Heart left ventricle (tissue), 16 donors: Measurements from ENCODE around the gene MYH7. TPM values are rescaled to one million over a fixed set of nuclear protein-coding genes. Genes with fewer than 3 reads are reported as not detected.
A peak's percentile ranks its signal among the peaks of the same experiment; 100 is the strongest.

ENCODE experiments used
- ATAC-seq, 4 donors: fragments of 200-7000 bp; cut with Tn5 transposase; one replicate each; pipeline ENCODE4 v1.9.1; 2020 to 2022; ENCODE audit warnings: moderate library complexity in 4 of 4, mild to moderate bottlenecking in 3 of 4, moderate number of reproducible peaks in 1 of 4
- DNase-seq, 5 donors: peaks; one replicate each; pipeline ENCODE4 v3.0.0-alpha.2; 2020
- H3K27ac ChIP-seq, 12 donors: fragments of 200-600 bp; sonication (generic) in 4 of 12; one replicate each; pipeline versions ENCODE4 v1.5.0 to v1.8.0; 2016 to 2022; ENCODE audit warnings: mild to moderate bottlenecking in 2 of 12
- H3K27me3 ChIP-seq, 9 donors: fragments of 200-600 bp; sonication (generic) in 2 of 9; one replicate each; pipeline versions ENCODE4 v1.5.1 to v1.8.0; 2016 to 2022; ENCODE audit warnings: mild to moderate bottlenecking in 3 of 9
- H3K36me3 ChIP-seq, 9 donors: fragments of 200-600 bp; sonication (generic) in 2 of 9; one replicate each; pipeline versions ENCODE4 v1.5.0 to v1.8.0; 2018 to 2022; ENCODE audit warnings: mild to moderate bottlenecking in 2 of 9
- H3K4me1 ChIP-seq, 12 donors: fragments of 200-600 bp; sonication (generic) in 4 of 12; one replicate each; pipeline versions ENCODE4 v1.5.0 to v1.8.0; 2016 to 2022; ENCODE audit warnings: mild to moderate bottlenecking in 3 of 12
- H3K4me3 ChIP-seq, 12 donors: fragments of 200-600 bp; sonication (generic) in 4 of 12; one replicate each; pipeline versions ENCODE4 v1.5.0 to v1.8.0; 2017 to 2022; ENCODE audit warnings: mild to moderate bottlenecking in 9 of 12, moderate library complexity in 4 of 12
- H3K9me3 ChIP-seq, 12 donors: fragments of 200-600 bp; sonication (generic) in 4 of 12; one replicate each; pipeline versions ENCODE4 v1.5.0 to v1.8.0; 2016 to 2022; ENCODE audit warnings: mild to moderate bottlenecking in 1 of 12
- POLR2A ChIP-seq, 2 donors: fragments of 450-650 bp; IDR thresholded peaks; one replicate each; pipeline ENCODE4 v1.6.1; 2017; ENCODE audit warnings: antibody characterized with exemption in 2 of 2, mild to moderate bottlenecking in 2 of 2, moderate library complexity in 2 of 2
- WGBS, 4 donors: extraction: QIAGEN DNeasy Blood & Tissue Kit in 2 of 4; methylation state at CpG; one replicate each; pipeline versions ENCODE4 v1.1.5 to v1.1.7; 2013 to 2018; 5-methylcytosine and 5-hydroxymethylcytosine counted together
- intact Hi-C, 10 donors: fragments of 100-400 bp; cut with DNase I; formaldehyde crosslinking; loops; one replicate each; pipeline versions ENCODE4 v1.11.1 to v1.14.2; 2022
- polyA plus RNA-seq, 2 donors: library from polyadenylated mRNA; stranded (reverse); fragments of 200-250 nt; gene quantifications; one replicate each; pipeline ENCODE4 v1.2.3, GENCODE V29; 2013
- total RNA-seq, 9 donors: library from RNA; depleted of rRNA in 2 of 9; stranded (reverse); fragments of >200 nt in 2 of 9; fragmentation: NEBNext Ultra II Directional in 3 of 9; extraction: Animal tissue kit (Norgen Biotek cat#: 25700) in 3 of 9; gene quantifications; one replicate each; pipeline versions ENCODE4 v1.1.0 to v1.2.4, GENCODE V29; 2016 to 2023
- TF ChIP-seq, protein P1 (sequence below), 12 donors: fragments of 200-600 bp; sonication (generic) in 4 of 12; IDR thresholded peaks; one replicate each; pipeline versions ENCODE4 v1.5.0 to v1.8.0; 2018 to 2022; ENCODE audit warnings: antibody characterized with exemption in 12 of 12, mild to moderate bottlenecking in 5 of 12
- donor health status: ischemic (EF 13 %, LVEDD 7.1; RV severe dilation, severe dysfunction).
- donor health status: healthy with polysubstance abuse.
- donor health status: DM: no; HTN: yes; CAD: no.
- donor health status: DM: no; HTN: no; CAD: no.
- donor health status: ischemic (EF 25% LVEDD 6.9; RV normal size, moderate dysfunction).
- donor health status: ischemic (EF 25% LVEDD 5.7; RV mildly dilated, moderate dysfunction).
- donor health status: healthy.
- donor health status: DM: yes; HTN: yes; CAD: no.
- donor health status: ischemic (EF 35%, LVEDD 5.7; RV mildly dilated, moderate dysfunction).
- donor health status: nonischemic (EF 11% LVEDD 7.7; RV severe dilation, severe dysfunction).
- donor health status: DM: yes; HTN: yes; CAD: no.
- donor health status: PGD.
- donor health status: ischemic (EF 29% LVEDD 5.4; RV normal size, mild dysfunction).
- donor health status: nonischemic (EF 23%, LVEDD 6.1; RV moderate dilation, normal function).

MYH7 gene
- total and polyA plus RNA-seq, 11 donors = 727 to 23,825 (median 14,589) TPM

- 38 to 51% (median 49%) methylated on average over 20 to 21 of the region's 21 CpGs for WGBS, 4 donors
- peaks cover 0 to 23% (median 0%) of the 10 kb centered on the region in 12 donors for H3K4me1 ChIP-seq
- peak in 1 of 2 donors; percentile 17 for TF ChIP-seq POLR2A (IDR thresholded peaks at IDR 0.05)
- TF ChIP-seq, protein P1, sequence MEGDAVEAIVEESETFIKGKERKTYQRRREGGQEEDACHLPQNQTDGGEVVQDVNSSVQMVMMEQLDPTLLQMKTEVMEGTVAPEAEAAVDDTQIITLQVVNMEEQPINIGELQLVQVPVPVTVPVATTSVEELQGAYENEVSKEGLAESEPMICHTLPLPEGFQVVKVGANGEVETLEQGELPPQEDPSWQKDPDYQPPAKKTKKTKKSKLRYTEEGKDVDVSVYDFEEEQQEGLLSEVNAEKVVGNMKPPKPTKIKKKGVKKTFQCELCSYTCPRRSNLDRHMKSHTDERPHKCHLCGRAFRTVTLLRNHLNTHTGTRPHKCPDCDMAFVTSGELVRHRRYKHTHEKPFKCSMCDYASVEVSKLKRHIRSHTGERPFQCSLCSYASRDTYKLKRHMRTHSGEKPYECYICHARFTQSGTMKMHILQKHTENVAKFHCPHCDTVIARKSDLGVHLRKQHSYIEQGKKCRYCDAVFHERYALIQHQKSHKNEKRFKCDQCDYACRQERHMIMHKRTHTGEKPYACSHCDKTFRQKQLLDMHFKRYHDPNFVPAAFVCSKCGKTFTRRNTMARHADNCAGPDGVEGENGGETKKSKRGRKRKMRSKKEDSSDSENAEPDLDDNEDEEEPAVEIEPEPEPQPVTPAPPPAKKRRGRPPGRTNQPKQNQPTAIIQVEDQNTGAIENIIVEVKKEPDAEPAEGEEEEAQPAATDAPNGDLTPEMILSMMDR (IDR thresholded peaks at IDR 0.05) = no peak
- DNase-seq (peak in 1 of 5 donors; percentile 59), ATAC-seq (no peak)
- H3K27ac ChIP-seq = peak overlapping the region in 8 of 12 donors; percentile 3 to 91 (median 64)
- H3K36me3 ChIP-seq = peaks cover 0 to 90% (median 68%) of the 10 kb centered on the region in 9 donors
- no peaks in the 10 kb centered on the region for H3K27me3 ChIP-seq
- H3K4me3 ChIP-seq = no peak overlapping the region
- H3K9me3 ChIP-seq = no peaks in the 10 kb centered on the region
- intact Hi-C loops = no loop called here
Observed at GRCh38 chr14:23415821-23416778, 19.4 kb downstream of the MYH7 start.

GRCh38 chr14:23414906-23415820 is 20.3 kb downstream of the MYH7 start:
- peaks cover 0 to 14% (median 0%) of the 10 kb centered on the region in 12 donors for H3K4me1 ChIP-seq
- no peak overlapping the region for H3K4me3 ChIP-seq
- H3K36me3 ChIP-seq = peaks cover 0 to 80% (median 59%) of the 10 kb centered on the region in 9 donors
- no peaks in the 10 kb centered on the region for H3K27me3 ChIP-seq
- DNase-seq (peak in 1 of 5 donors; percentile 60), ATAC-seq (no peak)
- no peaks in the 10 kb centered on the region for H3K9me3 ChIP-seq
- 55 to 83% (median 74%) methylated on average over 25 to 39 of the region's 39 CpGs for WGBS, 4 donors
- TF ChIP-seq POLR2A (IDR thresholded peaks at IDR 0.05) = no peak
- TF ChIP-seq, protein P1 (IDR thresholded peaks at IDR 0.05) = no peak
- intact Hi-C loops = no loop called here
- peak overlapping the region in 9 of 12 donors; percentile 11 to 91 (median 68) for H3K27ac ChIP-seq

DNA sequence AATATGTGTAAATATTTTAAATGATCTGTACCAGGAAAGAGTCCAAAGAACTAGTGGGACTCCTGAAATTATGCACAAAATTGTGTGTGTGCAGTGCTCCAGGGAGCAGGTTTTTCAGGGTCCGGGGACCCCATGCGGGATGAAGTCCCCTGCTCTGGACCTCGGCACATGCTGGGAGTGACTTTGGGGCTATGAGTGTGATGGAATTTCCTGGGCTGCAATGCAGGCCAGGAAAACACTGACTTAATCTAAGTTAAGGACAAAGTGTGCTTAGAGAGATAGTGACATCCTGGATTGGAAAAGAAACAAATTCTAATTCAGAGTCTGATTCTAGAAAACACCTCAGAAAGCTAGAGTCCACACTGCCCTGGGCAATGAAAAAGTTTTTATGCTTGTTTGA is 21.2 kb downstream of the MYH7 start:
- intact Hi-C loops = no loop called here
- Histone ChIP-seq H3K27me3 (no peaks in the 10 kb centered on the region), H3K4me3 (no peak overlapping the region), H3K9me3 (no peaks in the 10 kb centered on the region), H3K4me1 (peaks cover 0 to 15% (median 0%) of the 10 kb centered on the region in 12 donors), H3K27ac (peak overlapping the region in 9 of 12 donors; percentile 6 to 91 (median 68)), H3K36me3 (peaks cover 0 to 75% (median 54%) of the 10 kb centered on the region in 9 donors)
- WGBS, 4 donors = 20 to 37% (median 23%) methylated on average over 3 of the region's 3 CpGs
- DNase-seq (peak in 1 of 5 donors; percentile 27), ATAC-seq (no peak)
- TF ChIP-seq, protein P1 (IDR thresholded peaks at IDR 0.05) = no peak
- no peak for TF ChIP-seq POLR2A (IDR thresholded peaks at IDR 0.05)
